GM12865 (cell line): ENCODE data around the gene RPL11.
"Not testable (repeated sequence)": the region's sequence is repeated elsewhere in the genome, so short reads cannot be mapped to it uniquely, and the experiment has no call there.

Experiments used
- DNase-seq: peaks from one replicate; pipeline ENCODE4 v3.0.0; 2010; ENCODE audit warnings: low read depth
- H3K4me3 ChIP-seq: 2 replicates; pipeline ENCODE4 v1.5.1; 2011; ENCODE audit warnings: mild to moderate bottlenecking, low read depth, low read length, control low read depth
- TF ChIP-seq, protein P1 (sequence below): IDR thresholded peaks from 2 replicates; pipeline ENCODE4 v1.5.1; 2011; ENCODE audit warnings: low read length, control low read depth, low read depth, inconsistent platforms; ENCODE audit not compliant: insufficient read depth; ENCODE audit errors: missing control alignments

RPL11 gene

DNA sequence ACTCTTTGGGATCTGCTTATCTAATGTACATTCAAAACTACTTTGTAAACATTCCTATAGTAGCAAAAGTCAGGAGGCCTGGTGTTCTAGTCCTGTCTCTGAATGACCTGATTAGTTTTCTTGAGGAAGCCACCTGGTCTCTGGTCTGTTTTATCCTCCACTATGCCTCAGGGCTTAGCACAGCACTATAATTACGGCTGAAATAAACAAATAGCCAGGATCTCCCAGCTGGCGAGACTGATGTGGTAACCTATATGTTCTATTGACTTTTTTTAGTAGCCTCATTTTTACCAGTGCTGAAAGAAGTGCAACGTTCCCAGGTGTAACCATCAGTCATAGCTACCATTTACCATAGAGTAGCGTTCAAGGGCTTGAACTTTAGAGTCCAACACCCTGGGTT lies 24.2 kb upstream of the RPL11 start:
- DNase-seq = no peak
- no peak overlapping the region for H3K4me3 ChIP-seq
- TF ChIP-seq, protein P1, sequence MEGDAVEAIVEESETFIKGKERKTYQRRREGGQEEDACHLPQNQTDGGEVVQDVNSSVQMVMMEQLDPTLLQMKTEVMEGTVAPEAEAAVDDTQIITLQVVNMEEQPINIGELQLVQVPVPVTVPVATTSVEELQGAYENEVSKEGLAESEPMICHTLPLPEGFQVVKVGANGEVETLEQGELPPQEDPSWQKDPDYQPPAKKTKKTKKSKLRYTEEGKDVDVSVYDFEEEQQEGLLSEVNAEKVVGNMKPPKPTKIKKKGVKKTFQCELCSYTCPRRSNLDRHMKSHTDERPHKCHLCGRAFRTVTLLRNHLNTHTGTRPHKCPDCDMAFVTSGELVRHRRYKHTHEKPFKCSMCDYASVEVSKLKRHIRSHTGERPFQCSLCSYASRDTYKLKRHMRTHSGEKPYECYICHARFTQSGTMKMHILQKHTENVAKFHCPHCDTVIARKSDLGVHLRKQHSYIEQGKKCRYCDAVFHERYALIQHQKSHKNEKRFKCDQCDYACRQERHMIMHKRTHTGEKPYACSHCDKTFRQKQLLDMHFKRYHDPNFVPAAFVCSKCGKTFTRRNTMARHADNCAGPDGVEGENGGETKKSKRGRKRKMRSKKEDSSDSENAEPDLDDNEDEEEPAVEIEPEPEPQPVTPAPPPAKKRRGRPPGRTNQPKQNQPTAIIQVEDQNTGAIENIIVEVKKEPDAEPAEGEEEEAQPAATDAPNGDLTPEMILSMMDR = no peak

DNA sequence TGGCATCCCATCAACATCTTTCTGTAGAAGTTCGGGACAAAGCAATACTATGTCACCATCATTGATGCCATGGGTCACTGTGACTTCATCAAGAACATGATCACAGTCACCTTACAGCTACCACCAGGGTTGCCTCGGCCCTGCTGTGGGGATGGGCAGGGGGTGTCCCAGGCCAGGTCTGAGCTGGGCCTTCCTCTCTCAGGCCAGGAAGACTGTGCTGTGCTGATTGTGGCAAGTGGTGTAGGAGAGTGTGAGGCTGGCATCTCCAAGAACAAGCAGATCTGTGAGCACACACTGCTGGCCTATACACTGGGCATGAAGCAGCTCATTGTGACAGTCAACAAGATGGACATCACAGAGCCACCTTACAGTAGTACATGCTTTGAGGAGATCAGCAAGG lies 20.9 kb upstream of the RPL11 start:
- TF ChIP-seq, protein P1 = no peak
- DNase-seq = no peak
- no peak overlapping the region for H3K4me3 ChIP-seq

DNA sequence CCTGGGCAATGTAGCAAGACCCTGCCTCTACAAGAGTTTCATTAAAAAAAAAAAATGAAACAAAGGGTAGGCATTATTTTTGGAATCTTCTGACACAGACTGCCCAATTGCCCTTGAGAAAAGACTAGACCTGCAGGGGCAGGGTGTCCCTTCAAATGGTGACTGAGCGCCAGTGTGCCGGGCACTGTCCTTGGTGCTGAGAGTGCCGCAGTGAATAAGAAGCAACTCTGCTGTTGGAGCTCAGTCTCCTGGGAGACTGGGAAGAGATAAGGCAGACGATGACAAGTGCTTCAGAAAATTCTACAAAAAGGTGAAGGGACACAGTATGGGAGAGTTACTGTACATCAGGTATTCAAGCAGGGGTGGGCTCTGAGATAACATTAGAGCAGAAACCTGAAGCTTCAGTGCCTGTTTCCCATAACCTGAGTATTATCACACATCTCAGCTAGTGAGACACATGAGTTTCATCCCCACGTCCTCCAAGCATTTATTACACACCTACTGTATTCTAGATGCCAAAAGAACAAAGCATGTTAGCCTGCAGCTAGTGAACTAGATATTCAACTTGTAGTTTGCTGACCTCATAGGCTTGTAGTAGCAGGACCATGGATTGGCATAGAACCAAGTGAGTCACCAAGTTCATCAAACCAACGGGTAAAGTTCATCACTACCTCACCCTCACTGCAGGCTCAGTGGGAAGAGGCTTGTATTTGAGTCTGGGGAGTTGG lies 18.4 kb upstream of the RPL11 start:
- peak; percentile 44 for DNase-seq
- TF ChIP-seq, protein P1 = no peak
- H3K4me3 ChIP-seq = no peak overlapping the region

DNA sequence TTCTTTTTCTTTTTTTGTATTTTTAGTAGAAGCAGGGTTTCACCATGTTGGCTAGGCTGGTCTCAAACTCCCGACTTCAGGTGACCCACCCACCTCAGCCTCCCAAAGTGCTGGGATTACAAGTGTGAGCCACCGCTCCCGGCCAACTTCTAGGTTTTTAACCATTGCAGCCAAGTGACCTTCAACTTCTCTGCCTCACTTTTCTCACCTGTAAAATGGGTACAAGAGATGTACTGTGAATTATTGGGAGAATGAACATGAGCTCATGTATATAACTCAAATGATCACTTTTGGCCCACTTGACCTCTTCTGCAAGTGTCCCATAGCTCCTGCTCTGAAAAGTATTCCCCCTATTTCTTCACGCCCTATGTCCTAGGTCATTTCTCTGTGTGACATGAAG lies 11.8 kb upstream of the RPL11 start:
- H3K4me3 ChIP-seq = no peak overlapping the region
- TF ChIP-seq, protein P1 = no peak
- no peak for DNase-seq

DNA sequence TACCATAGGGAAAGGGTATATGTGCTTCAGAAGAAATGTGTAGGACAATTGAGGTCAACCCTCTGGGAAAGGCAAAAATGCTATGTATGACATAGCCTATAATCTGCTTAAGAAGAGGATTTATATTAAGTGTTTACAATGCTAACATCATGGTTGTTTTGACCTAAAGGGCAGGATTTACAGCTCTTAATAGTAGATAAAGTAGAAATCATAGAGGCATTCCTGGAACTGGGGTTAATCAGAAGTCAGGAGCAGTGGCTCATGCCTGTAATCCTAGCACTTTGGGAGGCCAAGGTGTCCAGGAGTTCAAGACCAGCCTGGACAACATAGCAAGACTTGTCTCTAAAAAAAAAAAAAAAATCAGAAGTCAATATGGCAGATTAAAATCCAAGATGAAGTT lies 8.7 kb upstream of the RPL11 start:
- no peak for DNase-seq
- TF ChIP-seq, protein P1 = no peak
- H3K4me3 ChIP-seq = no peak overlapping the region

DNA sequence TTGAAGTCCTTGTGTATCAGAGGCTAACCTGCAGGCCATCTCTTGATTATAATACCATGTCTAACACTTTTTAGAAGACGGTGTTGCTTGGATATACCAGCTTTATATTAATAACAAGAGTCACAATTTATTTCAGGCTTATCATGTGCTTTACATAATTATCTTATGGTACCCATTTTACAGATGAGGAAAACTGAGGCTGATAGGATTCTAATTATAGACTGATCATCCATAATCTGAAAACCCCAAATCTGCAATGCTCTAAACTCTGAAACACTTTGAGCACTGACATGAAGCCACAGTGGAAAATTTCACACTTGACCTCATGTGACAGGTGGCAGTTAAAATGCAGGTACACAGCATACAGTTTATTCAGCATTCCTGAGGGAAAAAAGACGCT lies 7.2 kb upstream of the RPL11 start:
- H3K4me3 ChIP-seq = no peak overlapping the region
- TF ChIP-seq, protein P1 = no peak
- DNase-seq = no peak

DNA sequence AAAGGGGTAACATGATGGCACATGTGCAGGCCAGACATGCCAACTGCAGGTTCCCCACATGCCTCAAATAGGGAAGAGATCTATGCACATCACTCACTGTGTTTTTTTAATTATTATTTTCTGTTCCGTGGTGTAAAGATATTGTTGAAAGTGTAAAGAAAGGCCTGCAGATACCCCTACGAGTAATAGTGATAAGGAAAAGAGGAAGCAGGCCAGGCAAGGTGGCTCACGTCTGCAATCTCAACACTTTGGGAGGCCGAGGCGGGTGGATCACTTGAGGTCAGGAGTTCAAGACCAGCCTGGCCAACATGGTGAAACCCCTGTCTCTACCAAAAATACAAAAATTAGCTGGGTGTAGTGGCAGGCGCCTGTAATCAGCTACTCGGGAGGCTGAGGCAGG lies 6.4 kb upstream of the RPL11 start:
- H3K4me3 ChIP-seq, DNase-seq: not testable (repeated sequence)

DNA sequence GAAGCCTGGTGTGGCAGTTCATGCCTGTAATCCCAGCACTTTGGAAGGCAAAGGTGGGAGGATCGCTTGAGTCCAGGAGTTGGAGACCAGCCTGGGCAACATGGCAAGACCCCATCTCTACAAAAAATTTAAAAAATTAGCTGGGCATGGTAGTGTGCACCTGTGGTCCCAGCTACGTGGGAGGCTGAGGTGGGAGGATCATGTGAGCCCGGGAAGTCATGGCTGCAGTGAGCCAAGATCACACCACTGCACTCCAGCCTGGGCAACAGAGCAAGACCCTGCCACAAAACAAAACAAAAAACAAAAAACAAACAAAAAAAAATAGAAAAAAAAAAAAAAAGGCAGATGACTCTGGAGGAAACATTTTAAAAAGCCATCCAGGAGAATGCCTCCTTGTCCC lies 3.9 kb upstream of the RPL11 start:
- not testable (repeated sequence) for H3K4me3 ChIP-seq, DNase-seq

DNA sequence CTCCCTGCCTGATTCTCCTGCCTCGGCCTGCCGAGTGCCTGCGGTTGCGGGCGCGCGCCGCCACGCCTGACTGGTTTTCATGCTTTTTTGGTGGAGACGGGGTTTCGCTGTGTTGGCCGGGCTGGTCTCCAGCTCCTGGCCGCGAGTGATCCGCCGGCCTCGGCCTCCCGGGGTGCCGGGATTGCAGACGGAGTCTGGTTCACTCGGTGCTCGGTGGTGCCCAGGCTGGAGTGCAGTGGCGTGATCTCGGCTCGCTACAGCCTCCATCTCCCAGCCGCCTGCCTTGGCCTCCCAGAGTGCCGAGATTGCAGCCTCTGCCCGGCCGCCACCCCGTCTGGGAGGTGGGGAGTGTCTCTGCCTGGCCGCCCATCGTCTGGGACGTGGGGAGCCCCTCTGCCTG lies 3.3 kb upstream of the RPL11 start:
- not testable (repeated sequence) for H3K4me3 ChIP-seq, DNase-seq
